Neural cell (in vitro differentiated cells): Measurements from ENCODE around the gene C10orf90. TPM values are rescaled to one million over a fixed set of nuclear protein-coding genes. Genes with fewer than 3 reads are reported as not detected.

ENCODE experiments used
- H2AFZ ChIP-seq: fragments of 200-600, 300-800 bp; sonication (generic), shearing (Covaris generic); 2 replicates; pipeline ENCODE4 v1.6.0; 2014; ENCODE audit warnings: low read depth, mild to moderate bottlenecking, antibody characterized with exemption, low read length, moderate library complexity
- H3F3A ChIP-seq: fragments of 200-600 bp; shearing (Covaris generic); 2 replicates; pipeline ENCODE4 v1.6.1; 2016; ENCODE audit warnings: mild to moderate bottlenecking, moderate library complexity, mixed read lengths, antibody characterized with exemption, low read length; ENCODE audit not compliant: insufficient read depth, poor library complexity, severe bottlenecking
- H3K27ac ChIP-seq: fragments of 200-600, 300-800 bp; sonication (generic), shearing (Covaris generic); 2 replicates; pipeline ENCODE4 v1.5.1; 2014; ENCODE audit warnings: mild to moderate bottlenecking, low read length, moderate library complexity
- H3K27me3 ChIP-seq: fragments of 300-800, 200-600 bp; sonication (generic), shearing (Covaris generic); 2 replicates; pipeline ENCODE4 v1.6.0; 2014; ENCODE audit warnings: mild to moderate bottlenecking, low read depth, low read length, moderate library complexity; ENCODE audit not compliant: insufficient read depth
- H3K36me3 ChIP-seq: fragments of 300-800, 200-600 bp; sonication (generic), shearing (Covaris generic); 2 replicates; pipeline ENCODE4 v1.5.1; 2014; ENCODE audit warnings: mild to moderate bottlenecking, antibody characterized with exemption, low read length, moderate library complexity; ENCODE audit not compliant: insufficient read depth
- H3K4me2 ChIP-seq: fragments of 300-800, 200-600 bp; sonication (generic), shearing (Covaris generic); 2 replicates; pipeline ENCODE4 v1.6.0; 2014; ENCODE audit warnings: mild to moderate bottlenecking, low read length
- H3K4me3 ChIP-seq: fragments of 300-800, 200-600 bp; sonication (generic), shearing (Covaris generic); 2 replicates; pipeline ENCODE4 v1.5.1; 2014; ENCODE audit warnings: mild to moderate bottlenecking, low read length, moderate library complexity
- H3K79me2 ChIP-seq: fragments of 200-600 bp; shearing (Covaris generic); replicated peaks from 2 replicates; pipeline ENCODE4 v1.6.0; 2014; ENCODE audit warnings: mild to moderate bottlenecking, low read length, moderate library complexity; ENCODE audit not compliant: insufficient read depth
- H3K9ac ChIP-seq: fragments of 300-800, 200-600 bp; sonication (generic), shearing (Covaris generic); 2 replicates; pipeline ENCODE4 v1.6.1; 2016; ENCODE audit warnings: mild to moderate bottlenecking, low read length, mixed read lengths
- H3K9me2 ChIP-seq: fragments of 200-600 bp; shearing (Covaris generic); 2 replicates; pipeline ENCODE4 v1.6.1; 2016; ENCODE audit warnings: mild to moderate bottlenecking, low read length, mixed read lengths; ENCODE audit not compliant: insufficient read depth
- H3K9me3 ChIP-seq: fragments of 200-600, 300-800 bp; sonication (generic), shearing (Covaris generic); 2 replicates; pipeline ENCODE4 v1.6.1; 2016; ENCODE audit warnings: mild to moderate bottlenecking, mixed run types, low read length, moderate library complexity, mixed read lengths
- H4K20me1 ChIP-seq: fragments of 200-600 bp; shearing (Covaris generic); 2 replicates; pipeline ENCODE4 v1.6.1; 2016; ENCODE audit warnings: mild to moderate bottlenecking, mixed run types; ENCODE audit not compliant: insufficient read depth
- EP300 ChIP-seq: fragments of 450-650 bp; conservative IDR thresholded peaks from 2 replicates; pipeline ENCODE4 v1.6.1; 2014; ENCODE audit warnings: antibody characterized with exemption, mild to moderate bottlenecking, moderate library complexity; ENCODE audit not compliant: poor library complexity, severe bottlenecking
- EZH2 ChIP-seq: fragments of 200-600, 300-800 bp; shearing (Covaris generic), sonication (generic); IDR thresholded peaks from 2 replicates; pipeline ENCODE4 v1.6.1; 2014; ENCODE audit warnings: antibody characterized with exemption, low read length, borderline replicate concordance, mild to moderate bottlenecking; ENCODE audit not compliant: insufficient read depth, poor library complexity, severe bottlenecking
- MXI1 ChIP-seq: fragments of 450-650 bp; conservative IDR thresholded peaks from 2 replicates; pipeline ENCODE4 v1.6.1; 2014; ENCODE audit warnings: antibody characterized with exemption, mild to moderate bottlenecking; ENCODE audit not compliant: poor library complexity, severe bottlenecking
- POLR2AphosphoS5 ChIP-seq: IDR thresholded peaks from 2 replicates; pipeline ENCODE4 v1.6.1; 2012
- RAD21 ChIP-seq: fragments of 450-650 bp; conservative IDR thresholded peaks from 2 replicates; pipeline ENCODE4 v1.6.1; 2014; ENCODE audit warnings: antibody characterized with exemption, mild to moderate bottlenecking, moderate library complexity
- SMC3 ChIP-seq: fragments of 450-650 bp; conservative IDR thresholded peaks from 2 replicates; pipeline ENCODE4 v1.6.1; 2014; ENCODE audit warnings: antibody characterized with exemption, mild to moderate bottlenecking, moderate library complexity; ENCODE audit not compliant: poor library complexity
- TAF1 ChIP-seq: IDR thresholded peaks from 2 replicates; pipeline ENCODE4 v1.6.1; 2012; ENCODE audit warnings: low read depth
- polyA plus RNA-seq: library from polyadenylated mRNA; depleted of rRNA; stranded (reverse); fragments of >200 nt; gene quantifications from 2 replicates; pipeline ENCODE4 v1.2.3, GENCODE V29; 2014
- TF ChIP-seq, protein P1 (sequence below): IDR thresholded peaks from 2 replicates; pipeline ENCODE4 v1.6.1; 2012; ENCODE audit warnings: borderline replicate concordance
- TF ChIP-seq, protein P2 (sequence below): fragments of 450-650 bp; IDR thresholded peaks from 2 replicates; pipeline ENCODE4 v1.5.1; 2014; ENCODE audit warnings: antibody characterized with exemption, mild to moderate bottlenecking, moderate library complexity; ENCODE audit not compliant: poor library complexity, severe bottlenecking

The C10orf90 gene
- polyA plus RNA-seq, 1 donor from 2014 or later = not detected

DNA sequence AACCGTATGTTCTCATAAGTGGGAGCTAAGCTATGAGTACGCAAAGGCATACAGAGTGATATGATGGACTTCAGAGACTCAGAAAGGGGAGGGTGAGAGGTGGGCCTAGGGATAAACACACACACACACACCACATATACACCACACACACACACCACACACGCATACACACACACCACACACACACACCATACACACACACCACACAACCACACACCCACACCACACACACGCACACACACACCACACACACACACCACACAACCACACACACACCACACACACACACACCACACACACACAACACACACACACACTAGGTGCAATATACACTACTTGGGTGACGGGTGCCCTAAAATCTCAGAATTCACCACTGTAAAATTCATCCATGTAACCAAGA lies 168.7 kb downstream of the C10orf90 start:
- Histone ChIP-seq H3K27ac (no peak overlapping the region), H2AFZ (no peak overlapping the region), H3K36me3 (no peaks in the 10 kb centered on the region), H3K9me2 (no peaks in the 10 kb centered on the region), H4K20me1 (no peaks in the 10 kb centered on the region), H3K4me2 (no peak overlapping the region), H3K27me3 (no peaks in the 10 kb centered on the region), H3F3A (peaks cover 5% of the 10 kb centered on the region), H3K4me3 (no peak overlapping the region), H3K9me3 (no peaks in the 10 kb centered on the region), H3K9ac (no peak overlapping the region), H3K79me2 (no peaks in the 10 kb centered on the region)
- TF ChIP-seq SMC3 = no peak
- no peak for TF ChIP-seq MXI1
- TF ChIP-seq RAD21 = no peak
- TF ChIP-seq EZH2 = no peak
- TF ChIP-seq, protein P1, sequence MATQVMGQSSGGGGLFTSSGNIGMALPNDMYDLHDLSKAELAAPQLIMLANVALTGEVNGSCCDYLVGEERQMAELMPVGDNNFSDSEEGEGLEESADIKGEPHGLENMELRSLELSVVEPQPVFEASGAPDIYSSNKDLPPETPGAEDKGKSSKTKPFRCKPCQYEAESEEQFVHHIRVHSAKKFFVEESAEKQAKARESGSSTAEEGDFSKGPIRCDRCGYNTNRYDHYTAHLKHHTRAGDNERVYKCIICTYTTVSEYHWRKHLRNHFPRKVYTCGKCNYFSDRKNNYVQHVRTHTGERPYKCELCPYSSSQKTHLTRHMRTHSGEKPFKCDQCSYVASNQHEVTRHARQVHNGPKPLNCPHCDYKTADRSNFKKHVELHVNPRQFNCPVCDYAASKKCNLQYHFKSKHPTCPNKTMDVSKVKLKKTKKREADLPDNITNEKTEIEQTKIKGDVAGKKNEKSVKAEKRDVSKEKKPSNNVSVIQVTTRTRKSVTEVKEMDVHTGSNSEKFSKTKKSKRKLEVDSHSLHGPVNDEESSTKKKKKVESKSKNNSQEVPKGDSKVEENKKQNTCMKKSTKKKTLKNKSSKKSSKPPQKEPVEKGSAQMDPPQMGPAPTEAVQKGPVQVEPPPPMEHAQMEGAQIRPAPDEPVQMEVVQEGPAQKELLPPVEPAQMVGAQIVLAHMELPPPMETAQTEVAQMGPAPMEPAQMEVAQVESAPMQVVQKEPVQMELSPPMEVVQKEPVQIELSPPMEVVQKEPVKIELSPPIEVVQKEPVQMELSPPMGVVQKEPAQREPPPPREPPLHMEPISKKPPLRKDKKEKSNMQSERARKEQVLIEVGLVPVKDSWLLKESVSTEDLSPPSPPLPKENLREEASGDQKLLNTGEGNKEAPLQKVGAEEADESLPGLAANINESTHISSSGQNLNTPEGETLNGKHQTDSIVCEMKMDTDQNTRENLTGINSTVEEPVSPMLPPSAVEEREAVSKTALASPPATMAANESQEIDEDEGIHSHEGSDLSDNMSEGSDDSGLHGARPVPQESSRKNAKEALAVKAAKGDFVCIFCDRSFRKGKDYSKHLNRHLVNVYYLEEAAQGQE = no peak
- no peak for TF ChIP-seq EP300
- TF ChIP-seq, protein P2, sequence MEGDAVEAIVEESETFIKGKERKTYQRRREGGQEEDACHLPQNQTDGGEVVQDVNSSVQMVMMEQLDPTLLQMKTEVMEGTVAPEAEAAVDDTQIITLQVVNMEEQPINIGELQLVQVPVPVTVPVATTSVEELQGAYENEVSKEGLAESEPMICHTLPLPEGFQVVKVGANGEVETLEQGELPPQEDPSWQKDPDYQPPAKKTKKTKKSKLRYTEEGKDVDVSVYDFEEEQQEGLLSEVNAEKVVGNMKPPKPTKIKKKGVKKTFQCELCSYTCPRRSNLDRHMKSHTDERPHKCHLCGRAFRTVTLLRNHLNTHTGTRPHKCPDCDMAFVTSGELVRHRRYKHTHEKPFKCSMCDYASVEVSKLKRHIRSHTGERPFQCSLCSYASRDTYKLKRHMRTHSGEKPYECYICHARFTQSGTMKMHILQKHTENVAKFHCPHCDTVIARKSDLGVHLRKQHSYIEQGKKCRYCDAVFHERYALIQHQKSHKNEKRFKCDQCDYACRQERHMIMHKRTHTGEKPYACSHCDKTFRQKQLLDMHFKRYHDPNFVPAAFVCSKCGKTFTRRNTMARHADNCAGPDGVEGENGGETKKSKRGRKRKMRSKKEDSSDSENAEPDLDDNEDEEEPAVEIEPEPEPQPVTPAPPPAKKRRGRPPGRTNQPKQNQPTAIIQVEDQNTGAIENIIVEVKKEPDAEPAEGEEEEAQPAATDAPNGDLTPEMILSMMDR = no peak
- no peak for TF ChIP-seq TAF1
- no peak for TF ChIP-seq POLR2AphosphoS5

DNA sequence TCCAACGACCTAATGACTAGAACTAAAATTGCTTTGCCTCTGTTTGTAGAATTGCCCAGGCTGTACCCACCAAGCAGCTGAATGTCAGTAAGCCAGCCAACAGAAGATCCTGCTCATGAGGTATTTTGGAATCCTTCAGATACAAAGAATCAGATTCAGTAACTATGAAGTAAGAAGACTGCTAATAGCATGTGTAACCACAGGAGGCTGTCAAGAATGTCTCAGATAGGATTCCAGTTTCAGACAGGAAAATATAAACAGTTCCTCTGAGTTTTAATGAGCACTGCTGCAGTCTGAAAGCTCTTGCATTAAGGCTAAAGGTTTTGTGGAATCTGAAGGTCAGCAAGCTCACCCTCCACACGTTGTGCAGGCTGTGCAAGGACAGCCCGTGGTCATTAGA lies 169.6 kb downstream of the C10orf90 start:
- no peak overlapping the region for H3K9ac ChIP-seq
- H3K4me3 ChIP-seq = peak overlapping the region; percentile 9
- no peaks in the 10 kb centered on the region for H3K36me3 ChIP-seq
- no peaks in the 10 kb centered on the region for H3K9me2 ChIP-seq
- H3K79me2 ChIP-seq = no peaks in the 10 kb centered on the region
- no peak overlapping the region for H2AFZ ChIP-seq
- no peak for TF ChIP-seq TAF1
- peak; percentile 34 for TF ChIP-seq RAD21
- TF ChIP-seq, protein P2 = peak; percentile 20
- TF ChIP-seq, protein P1 = peak; percentile 68
- TF ChIP-seq POLR2AphosphoS5 = peak; percentile 90
- peak; percentile 96 for TF ChIP-seq EP300
- TF ChIP-seq SMC3 = peak; percentile 24
- TF ChIP-seq MXI1 = no peak
- peaks cover 5% of the 10 kb centered on the region for H3F3A ChIP-seq
- no peaks in the 10 kb centered on the region for H3K9me3 ChIP-seq
- peak overlapping the region; percentile 40 for H3K27ac ChIP-seq
- no peaks in the 10 kb centered on the region for H4K20me1 ChIP-seq
- no peaks in the 10 kb centered on the region for H3K27me3 ChIP-seq
- H3K4me2 ChIP-seq = no peak overlapping the region
